Gastroesophageal sphincter (tissue), 3 donors: ENCODE data around the gene PSMD14.
"Not testable (repeated sequence)": the region's sequence is repeated elsewhere in the genome, so short reads cannot be mapped to it uniquely, and the experiment has no call there.

Experiments used
- POLR2A ChIP-seq, 2 donors: fragments of 450-650 bp; IDR thresholded peaks; one replicate each; pipeline ENCODE4 v1.6.1; 2017; ENCODE audit warnings: antibody characterized with exemption in 2 of 2, mild to moderate bottlenecking in 2 of 2, moderate library complexity in 1 of 2
- TF ChIP-seq, protein P1 (sequence below), 4 experiments: fragments of 200-600 bp in 2 of 4; fragments of 450-650 bp in 2 of 4; sonication (generic) in 1 of 4; IDR thresholded peaks; one replicate each; pipeline ENCODE4 v1.5.1; 2017 to 2019; ENCODE audit warnings: antibody characterized with exemption in 4 of 4, mild to moderate bottlenecking in 2 of 4, moderate library complexity in 2 of 4

DNA sequence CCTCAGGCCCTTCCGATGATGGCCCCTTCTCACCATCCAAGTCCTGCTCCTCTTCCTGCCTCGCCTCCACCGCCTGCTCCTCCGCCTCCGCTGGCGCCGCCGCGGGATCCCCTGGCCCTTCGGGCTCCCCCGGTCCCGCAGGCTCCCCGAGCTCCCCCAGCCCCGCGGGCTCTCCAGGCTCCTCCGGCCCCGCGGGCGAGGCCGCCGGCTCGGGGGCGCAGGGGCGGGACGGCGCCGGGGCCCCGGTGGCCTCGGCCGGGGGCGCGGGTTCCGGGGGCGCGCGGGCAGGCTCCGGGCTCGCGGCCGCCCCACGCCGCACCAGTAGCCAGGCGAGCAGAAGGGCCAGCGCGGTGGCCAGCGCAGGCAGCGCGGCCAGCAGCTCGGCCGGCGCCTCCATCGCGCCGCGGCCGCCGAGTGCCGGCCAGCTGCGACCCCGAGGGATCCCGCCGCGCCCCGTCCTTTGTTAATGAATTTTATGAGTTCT is 32.7 kb downstream of the PSMD14 start:
- TF ChIP-seq, protein P1, sequence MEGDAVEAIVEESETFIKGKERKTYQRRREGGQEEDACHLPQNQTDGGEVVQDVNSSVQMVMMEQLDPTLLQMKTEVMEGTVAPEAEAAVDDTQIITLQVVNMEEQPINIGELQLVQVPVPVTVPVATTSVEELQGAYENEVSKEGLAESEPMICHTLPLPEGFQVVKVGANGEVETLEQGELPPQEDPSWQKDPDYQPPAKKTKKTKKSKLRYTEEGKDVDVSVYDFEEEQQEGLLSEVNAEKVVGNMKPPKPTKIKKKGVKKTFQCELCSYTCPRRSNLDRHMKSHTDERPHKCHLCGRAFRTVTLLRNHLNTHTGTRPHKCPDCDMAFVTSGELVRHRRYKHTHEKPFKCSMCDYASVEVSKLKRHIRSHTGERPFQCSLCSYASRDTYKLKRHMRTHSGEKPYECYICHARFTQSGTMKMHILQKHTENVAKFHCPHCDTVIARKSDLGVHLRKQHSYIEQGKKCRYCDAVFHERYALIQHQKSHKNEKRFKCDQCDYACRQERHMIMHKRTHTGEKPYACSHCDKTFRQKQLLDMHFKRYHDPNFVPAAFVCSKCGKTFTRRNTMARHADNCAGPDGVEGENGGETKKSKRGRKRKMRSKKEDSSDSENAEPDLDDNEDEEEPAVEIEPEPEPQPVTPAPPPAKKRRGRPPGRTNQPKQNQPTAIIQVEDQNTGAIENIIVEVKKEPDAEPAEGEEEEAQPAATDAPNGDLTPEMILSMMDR (IDR thresholded peaks at IDR 0.05), result not testable (repeated sequence)
- not testable (repeated sequence) for TF ChIP-seq POLR2A (IDR thresholded peaks at IDR 0.05)
